NCI-H2081 treated with DMSO at 0.1 percent for 48 hours (cell line): ENCODE results near the gene CHAC2.
A peak's percentile ranks its signal among the peaks of the same experiment; 100 is the strongest.
"Not testable (repeated sequence)": the region's sequence is repeated elsewhere in the genome, so short reads cannot be mapped to it uniquely, and the experiment has no call there.

Experiments
- DNase-seq: peaks from one replicate; lab custom pipeline; 2025; lab: John Stamatoyannopoulos, UW

Gene CHAC2

DNA sequence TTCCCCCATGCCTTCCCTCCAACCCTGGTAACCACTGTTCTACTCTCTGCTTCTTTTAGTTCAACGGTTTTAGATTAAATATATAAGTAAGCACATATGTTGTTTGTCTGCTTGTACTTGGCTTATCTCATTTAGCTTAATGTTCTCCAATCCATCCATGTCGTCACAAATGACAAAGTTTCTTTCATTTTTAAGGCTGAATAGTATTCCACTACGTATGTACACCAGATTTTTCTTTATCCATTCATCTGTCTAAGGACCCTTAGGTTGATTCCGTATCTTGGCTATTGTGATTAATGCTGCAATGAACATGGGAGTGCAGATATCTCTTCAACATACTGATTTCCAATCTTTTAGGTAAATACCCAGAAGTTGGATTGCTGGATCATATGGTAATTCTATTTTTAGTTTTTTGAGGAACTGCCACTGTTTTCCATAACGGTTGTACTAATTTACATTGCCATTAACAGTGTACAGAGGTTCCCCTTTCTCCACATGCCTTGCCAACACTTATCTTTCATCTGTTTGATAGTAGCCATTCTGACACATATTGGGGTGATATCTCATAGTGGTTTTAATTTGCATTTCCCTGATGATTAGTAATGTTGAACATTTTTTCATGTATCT is 11.0 kb downstream of the CHAC2 start:
- no peak for DNase-seq

DNA sequence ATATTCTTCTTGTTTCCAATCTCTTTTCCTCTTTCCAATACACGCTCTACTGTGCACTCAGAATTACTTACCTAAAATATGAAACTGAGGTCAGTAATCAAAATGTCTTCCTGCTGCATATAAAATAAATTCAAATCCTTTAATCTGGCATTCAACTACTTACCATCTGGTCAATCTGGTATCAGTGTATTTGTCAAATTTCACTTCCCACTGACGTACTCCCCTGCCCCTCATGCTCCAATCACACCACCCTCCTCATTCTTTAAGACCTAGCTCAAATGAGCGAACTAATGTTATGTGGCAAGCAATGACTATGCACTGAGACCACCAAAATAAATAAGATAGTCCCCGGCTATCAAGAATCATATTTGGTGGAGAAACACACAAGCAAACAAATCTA is 12.5 kb downstream of the CHAC2 start:
- DNase-seq: no peak

DNA sequence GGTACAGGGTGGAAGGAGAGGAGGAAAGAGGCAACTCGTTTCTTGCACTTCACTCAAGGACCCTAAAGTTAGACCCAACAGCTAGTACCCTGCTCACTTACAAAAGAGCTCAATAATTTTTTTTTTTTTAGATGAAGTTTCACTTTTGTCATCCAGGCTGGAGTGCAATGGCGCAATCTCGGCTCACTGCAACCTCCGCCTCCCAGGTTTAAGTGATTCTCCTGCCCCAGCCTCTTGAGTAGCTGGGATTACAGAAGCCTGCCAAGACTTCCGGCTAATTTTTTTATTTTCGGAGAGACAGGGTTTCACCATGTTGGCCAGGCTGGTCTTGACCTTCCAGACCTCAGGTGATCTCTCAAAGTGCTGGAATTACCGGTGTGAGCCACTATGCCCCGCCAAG is 15.1 kb downstream of the CHAC2 start:
- no peak for DNase-seq

- DNase-seq: no peak
These were observed 16.8 kb downstream of the CHAC2 start for GRCh38 chr2:53784436-53784835.

GRCh38 chr2:53785366-53785765 is 17.8 kb downstream of the CHAC2 start:
- DNase-seq: no peak

GRCh38 chr2:53786352-53786704 is 18.7 kb downstream of the CHAC2 start:
- DNase-seq: no peak

- peak; percentile 69 for DNase-seq
These were observed 19.4 kb downstream of the CHAC2 start, which contains the start of the genes ASB3 and ERLEC1 for GRCh38 chr2:53786705-53787613. Gene ASB3 (minus strand): TSS chr2:53786953. CDS start chr2:53765572, 21,381 bp downstream. Gene ERLEC1 (plus strand): TSS chr2:53787044. CDS start chr2:53787211, 167 bp downstream.

GRCh38 chr2:53787614-53788289 is 20.1 kb downstream of the CHAC2 start:
- DNase-seq: no peak

- no peak for DNase-seq
These were observed 25.7 kb downstream of the CHAC2 start for GRCh38 chr2:53793261-53793660.

GRCh38 chr2:53793821-53794220 is 26.2 kb downstream of the CHAC2 start:
- no peak for DNase-seq

DNA sequence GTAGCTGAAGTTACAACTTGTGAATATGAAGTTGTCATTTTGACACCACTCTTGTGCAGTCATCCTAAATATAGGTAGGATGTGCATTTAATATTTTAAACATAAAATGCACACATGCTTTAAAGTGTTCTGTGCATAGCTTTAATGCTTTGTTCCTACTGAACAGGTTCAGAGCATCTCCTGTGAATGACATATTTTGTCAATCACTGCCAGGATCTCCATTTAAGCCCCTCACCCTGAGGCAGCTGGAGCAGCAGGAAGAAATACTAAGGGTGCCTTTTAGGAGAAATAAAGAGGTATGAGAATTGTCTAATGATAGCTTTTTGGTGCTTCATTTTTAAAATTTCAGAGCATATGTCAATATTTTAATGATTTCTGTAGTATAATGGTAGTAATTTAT is 33.9 kb downstream of the CHAC2 start:
- DNase-seq: no peak

DNA sequence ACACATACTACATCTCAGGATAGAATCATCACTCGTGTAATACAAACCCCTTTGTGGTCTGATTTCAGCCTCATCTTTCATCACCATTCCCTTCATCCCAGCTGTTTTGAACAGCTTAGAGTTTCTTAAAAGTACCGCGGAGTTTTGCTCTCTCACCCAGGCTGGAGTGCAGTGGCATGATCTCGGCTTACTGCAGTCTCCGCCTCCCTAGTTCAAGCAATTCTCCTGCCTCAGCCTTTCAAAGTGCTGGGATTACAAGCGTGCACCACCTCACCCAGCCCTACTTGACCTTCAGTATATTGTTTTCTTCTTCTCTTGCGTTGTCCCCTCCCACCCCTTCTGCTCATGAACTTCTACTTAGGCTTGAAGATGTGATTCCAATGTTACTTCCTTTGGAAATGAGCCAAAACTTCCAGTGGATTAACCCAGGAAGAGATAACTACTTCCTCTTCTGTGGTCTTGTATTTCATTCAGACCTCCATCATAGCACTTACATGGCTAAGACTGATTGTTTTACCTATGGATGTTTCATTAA is 35.1 kb downstream of the CHAC2 start:
- no peak for DNase-seq

- DNase-seq: no peak
These were observed 44.0 kb downstream of the CHAC2 start for GRCh38 chr2:53811601-53812000.

DNA sequence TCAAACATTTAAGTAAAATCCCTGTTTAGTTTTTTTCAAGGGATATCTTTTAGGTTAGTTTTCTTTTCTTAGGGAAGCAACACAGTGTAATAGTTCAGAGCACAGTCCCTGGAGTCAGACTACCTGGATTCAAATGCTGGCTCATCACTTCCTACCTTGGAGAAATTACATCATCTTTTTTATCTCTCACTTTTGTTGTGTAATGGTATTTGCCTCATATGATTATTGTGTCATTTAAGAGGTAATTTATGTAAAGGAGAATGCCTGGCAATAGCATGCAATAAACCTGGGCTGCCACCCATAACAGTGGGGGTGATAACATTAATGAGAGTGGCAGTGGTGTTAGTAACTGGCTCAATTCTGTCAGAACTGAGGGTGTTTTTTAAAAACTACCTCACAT is 45.5 kb downstream of the CHAC2 start:
- no peak for DNase-seq

DNA sequence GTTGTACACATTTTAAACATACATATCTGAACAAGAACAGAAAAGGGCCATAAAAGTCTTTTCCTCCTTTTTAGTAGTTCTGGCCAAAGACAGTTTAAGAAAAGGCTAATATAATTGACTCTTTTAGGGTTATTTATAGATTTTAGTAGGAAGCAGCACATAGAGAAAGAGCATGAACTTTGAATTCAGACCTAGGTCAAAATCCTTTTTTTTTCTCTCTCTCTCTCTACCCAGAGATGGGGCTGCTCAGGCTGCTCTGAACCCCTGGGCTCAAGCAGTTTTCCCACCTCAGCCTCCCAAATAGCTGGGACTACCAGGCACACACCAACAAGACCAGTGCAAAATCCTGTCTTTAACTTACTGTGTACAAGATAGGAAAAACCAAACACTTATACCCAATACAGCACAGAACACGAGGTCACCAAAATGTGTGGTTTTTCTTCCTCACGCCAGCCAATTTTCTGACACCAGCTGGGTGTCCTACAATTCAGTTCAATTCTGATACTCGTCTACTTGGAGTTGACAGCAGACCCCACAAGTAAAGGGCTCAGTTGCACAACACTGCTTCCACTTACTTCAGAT is 51.3 kb downstream of the CHAC2 start:
- no peak for DNase-seq

DNA sequence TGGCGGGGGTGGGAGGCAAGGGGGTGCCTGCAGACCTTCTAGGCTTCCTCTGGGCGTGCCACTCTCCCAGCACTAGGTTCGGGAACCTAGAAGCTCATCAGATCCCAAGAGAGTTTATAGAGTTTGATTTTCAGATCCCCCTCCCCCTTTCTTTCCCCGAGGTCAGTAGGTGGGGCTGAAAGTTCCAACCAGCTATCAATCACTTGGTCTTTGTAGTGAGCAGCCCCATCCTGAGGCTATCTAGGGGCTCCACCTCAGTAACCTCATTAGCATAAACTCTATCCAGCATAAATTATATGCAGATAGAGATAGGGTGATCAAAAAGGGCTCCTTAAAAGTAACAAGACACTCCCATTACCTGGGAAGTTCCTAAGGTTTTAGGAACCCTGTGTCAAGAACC is 52.0 kb downstream of the CHAC2 start:
- DNase-seq: no peak

GRCh38 chr2:53820048-53820447 is 52.4 kb downstream of the CHAC2 start:
- no peak for DNase-seq

DNA sequence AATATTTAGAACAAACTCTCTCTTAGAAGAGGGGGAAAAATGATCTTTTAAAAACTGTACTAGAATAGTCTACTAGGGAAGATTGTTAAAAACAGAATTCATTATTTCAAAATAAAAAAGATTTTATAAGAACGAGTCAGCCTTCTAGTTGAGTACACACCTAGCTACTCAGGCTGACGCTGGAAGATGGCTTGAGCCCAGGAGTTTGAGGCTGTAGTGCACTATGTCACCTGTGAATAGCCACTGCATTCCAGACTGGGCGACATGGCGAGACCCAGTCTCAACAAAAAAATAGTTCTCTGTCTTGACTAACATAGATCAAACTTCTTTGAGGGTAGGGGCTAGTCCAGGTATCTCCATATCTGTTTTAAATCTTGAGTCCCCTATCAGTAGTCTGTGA is 53.1 kb downstream of the CHAC2 start:
- DNase-seq: no peak

DNA sequence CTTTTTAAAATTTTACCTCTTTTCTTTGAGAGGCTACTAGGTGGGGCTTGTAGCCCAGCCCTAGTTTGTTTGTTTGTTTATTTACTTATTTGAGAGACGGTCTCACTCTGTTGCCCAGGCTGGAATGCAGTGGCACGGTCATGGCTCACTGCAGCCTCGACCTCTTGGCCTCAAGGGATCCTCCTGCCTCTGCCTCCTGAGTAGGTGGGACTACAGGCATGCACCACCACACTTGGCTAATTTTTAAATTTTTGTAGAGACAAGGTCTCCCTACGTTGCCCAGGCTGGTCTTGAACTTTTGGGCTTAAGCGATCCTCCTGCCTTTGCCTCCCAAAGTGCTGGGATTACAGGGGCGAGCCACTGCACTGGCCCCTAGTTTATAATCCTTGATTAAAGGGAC is 54.2 kb downstream of the CHAC2 start:
- DNase-seq: no peak

DNA sequence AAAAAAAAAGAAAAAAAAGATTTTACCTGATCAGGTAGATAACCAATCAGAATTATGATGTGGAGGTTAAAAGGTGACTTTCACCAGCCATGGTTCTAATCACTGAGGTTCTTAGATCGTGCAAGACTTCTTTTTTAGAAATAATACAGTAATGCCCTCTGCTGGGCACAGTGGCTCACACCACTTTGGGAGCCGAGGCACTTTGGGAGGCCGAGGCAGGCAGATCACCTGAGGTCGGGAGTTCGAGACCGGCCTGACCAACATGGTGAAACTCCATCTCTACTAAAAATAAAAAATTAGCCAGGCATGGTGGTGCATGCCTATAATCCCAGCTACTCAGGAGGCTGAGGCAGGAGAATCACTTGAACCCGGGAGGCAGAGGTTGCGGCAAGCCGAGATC is 56.0 kb downstream of the CHAC2 start:
- not testable (repeated sequence) for DNase-seq
